ENCODE data around the gene C2orf49. TPM values are rescaled to one million over a fixed set of nuclear protein-coding genes. Genes with fewer than 3 reads are reported as not detected.

The C2orf49 gene
- total and polyA plus RNA-seq, 10 of the 15 experiments (the other 5 are each of a cell fraction or from before 2014, with no cell fraction given) = 7.2 to 24.2 (median 15.5) TPM

DNA sequence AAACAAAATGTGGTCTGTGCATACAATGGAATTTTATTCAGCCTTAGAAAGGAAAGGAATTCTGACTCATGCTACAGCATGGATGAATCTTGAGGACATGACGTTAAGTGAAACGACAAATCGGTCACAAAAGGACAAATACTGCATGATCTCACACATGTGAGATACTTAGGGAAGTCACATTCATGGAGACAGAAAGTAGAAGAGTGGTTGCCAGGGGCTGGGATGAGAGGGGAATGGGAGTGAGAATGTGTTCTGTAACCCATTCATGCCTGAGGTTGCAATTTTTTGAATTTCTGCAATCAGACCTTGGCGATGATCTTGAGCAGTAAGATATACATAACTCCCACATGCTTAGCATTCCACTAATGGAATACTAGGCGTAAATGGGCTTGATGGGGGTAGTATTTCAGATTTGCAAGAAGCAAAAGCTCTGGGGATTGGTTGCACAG lies 39.5 kb downstream of the C2orf49 start:
- H3K4me3 ChIP-seq = no peak overlapping the region
- RAD21 ChIA-PET (ENCODE audit: unreplicated experiment) = no interaction called here
- intact Hi-C loops (cut with micrococcal nuclease; ENCODE audit: unreplicated experiment) = loop anchor here (10.0 kb wide), 1 partner anchor 368 kb away; the partner anchor contains the start of gene NCK2

GRCh38 chr2:105377871-105378270 lies 40.5 kb downstream of the C2orf49 start:
- POLR2A ChIA-PET = no interaction called here
- H4K20me1 ChIP-seq (ENCODE audit: control insufficient read depth, insufficient read depth) = no peaks in the 10 kb centered on the region
- FAIRE-seq (no peak), DNase-seq (ENCODE audit: low read depth, low spot score) (no peak), ATAC-seq (no peak)
- no peak overlapping the region for H3K4me3 ChIP-seq
- RAD21 ChIA-PET (ENCODE audit: unreplicated experiment) = no interaction called here
- no peak overlapping the region for H2AFZ ChIP-seq (ENCODE audit: control insufficient read depth, low read depth, low read length)
- H3K4me2 ChIP-seq (ENCODE audit: control insufficient read depth, insufficient read depth) = no peak overlapping the region
- no peaks in the 10 kb centered on the region for H3K27me3 ChIP-seq (replicated peaks in 1 of 2; ENCODE audit: control insufficient read depth in 2 of 2, insufficient read depth in 2 of 2, low read length in 1 of 2)
- WGBS (ENCODE audit: insufficient coverage, insufficient replicate concordance, low lambda C conversion rate, missing lambda C conversion rate) = 33% methylated on average over 3 of the region's 3 CpGs
- intact Hi-C loops (cut with micrococcal nuclease; ENCODE audit: unreplicated experiment) = loop anchor here (10.0 kb wide), 1 partner anchor 367 kb away; the partner anchor contains the start of gene NCK2
- no TSS peak for BruUV-seq (replicated peaks)
- H3K36me3 ChIP-seq (ENCODE audit: control insufficient read depth in 2 of 2, insufficient read depth in 2 of 2, low read length in 1 of 2) = no peaks in the 10 kb centered on the region
- H3K9me3 ChIP-seq (replicated peaks; ENCODE audit: control insufficient read depth, insufficient read depth, low read length) = no peaks in the 10 kb centered on the region
- SMC1A ChIA-PET (ENCODE audit: uncharacterized antibody, unreplicated experiment) = no interaction called here
- H3K79me2 ChIP-seq (ENCODE audit: control insufficient read depth, insufficient read depth, low read length) = no peaks in the 10 kb centered on the region; the same call in none of the 2 replicates
- H3K9ac ChIP-seq (ENCODE audit: control insufficient read depth, insufficient read depth, low read length) = no peak overlapping the region
- H3K4me1 ChIP-seq (ENCODE audit: control insufficient read depth, insufficient read depth, low read length) = peaks cover 12% of the 10 kb centered on the region
- no peak overlapping the region for H3K27ac ChIP-seq (ENCODE audit: control insufficient read depth, insufficient read depth)
- in situ Hi-C loops (cut with MboI) = no loop called here
- CTCF ChIA-PET = interaction anchor here (1.2 kb wide), 1 partner anchor 33 kb away, joined by 3 read pairs; no protein-coding TSS in a partner anchor
- TF ChIP-seq TCF7 (IDR thresholded peaks at IDR 0.05; ENCODE audit: borderline replicate concordance) (no peak), ZBED1 (IDR thresholded peaks at IDR 0.05; ENCODE audit: borderline replicate concordance) (no peak), SMARCA5 (IDR thresholded peaks at IDR 0.05) (no peak), USF1 (IDR thresholded peaks at IDR 0.05; ENCODE audit: borderline replicate concordance, extremely low read length, insufficient read depth, low read depth, low read length) (no peak), NFYB (IDR thresholded peaks at IDR 0.05; ENCODE audit: insufficient read depth, low read depth, low read length) (no peak), SREBF2 (IDR thresholded peaks at IDR 0.05; ENCODE audit: low read length) (no peak), ATF2 (IDR thresholded peaks at IDR 0.05; ENCODE audit: low read length) (no peak), SMC3 (IDR thresholded peaks at IDR 0.05; ENCODE audit: borderline replicate concordance, low read length) (no peak), ESRRA (IDR thresholded peaks at IDR 0.05; ENCODE audit: low read length) (no peak)
- TF ChIP-seq, protein P1, sequence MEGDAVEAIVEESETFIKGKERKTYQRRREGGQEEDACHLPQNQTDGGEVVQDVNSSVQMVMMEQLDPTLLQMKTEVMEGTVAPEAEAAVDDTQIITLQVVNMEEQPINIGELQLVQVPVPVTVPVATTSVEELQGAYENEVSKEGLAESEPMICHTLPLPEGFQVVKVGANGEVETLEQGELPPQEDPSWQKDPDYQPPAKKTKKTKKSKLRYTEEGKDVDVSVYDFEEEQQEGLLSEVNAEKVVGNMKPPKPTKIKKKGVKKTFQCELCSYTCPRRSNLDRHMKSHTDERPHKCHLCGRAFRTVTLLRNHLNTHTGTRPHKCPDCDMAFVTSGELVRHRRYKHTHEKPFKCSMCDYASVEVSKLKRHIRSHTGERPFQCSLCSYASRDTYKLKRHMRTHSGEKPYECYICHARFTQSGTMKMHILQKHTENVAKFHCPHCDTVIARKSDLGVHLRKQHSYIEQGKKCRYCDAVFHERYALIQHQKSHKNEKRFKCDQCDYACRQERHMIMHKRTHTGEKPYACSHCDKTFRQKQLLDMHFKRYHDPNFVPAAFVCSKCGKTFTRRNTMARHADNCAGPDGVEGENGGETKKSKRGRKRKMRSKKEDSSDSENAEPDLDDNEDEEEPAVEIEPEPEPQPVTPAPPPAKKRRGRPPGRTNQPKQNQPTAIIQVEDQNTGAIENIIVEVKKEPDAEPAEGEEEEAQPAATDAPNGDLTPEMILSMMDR (IDR thresholded peaks at IDR 0.05 in 2 of 3, conservative IDR thresholded peaks at IDR 0.05 in 1 of 3; ENCODE audit: control insufficient read depth in 2 of 3, extremely low read depth in 1 of 3, insufficient read depth in 1 of 3, low read depth in 3 of 3, low read length in 3 of 3) = peak in 1 of 3 experiments; percentile 9; a peak in 1 of 6 replicates

More for the DNA sequence above, 39.5 kb downstream of the C2orf49 start:
- no peaks in the 10 kb centered on the region for H3K9me3 ChIP-seq (replicated peaks; ENCODE audit: control insufficient read depth, insufficient read depth, low read length)
- H3K27me3 ChIP-seq (replicated peaks in 1 of 2; ENCODE audit: control insufficient read depth in 2 of 2, insufficient read depth in 2 of 2, low read length in 1 of 2) = no peaks in the 10 kb centered on the region
- H3K79me2 ChIP-seq (ENCODE audit: control insufficient read depth, insufficient read depth, low read length) = no peaks in the 10 kb centered on the region; the same call in none of the 2 replicates
- no peaks in the 10 kb centered on the region for H4K20me1 ChIP-seq (ENCODE audit: control insufficient read depth, insufficient read depth)
- DNase-seq (ENCODE audit: low read depth, low spot score) (no peak), ATAC-seq (no peak), FAIRE-seq (no peak)
- BruUV-seq (replicated peaks) = no TSS peak
- no peak overlapping the region for H3K27ac ChIP-seq (ENCODE audit: control insufficient read depth, insufficient read depth)
- H2AFZ ChIP-seq (ENCODE audit: control insufficient read depth, low read depth, low read length) = no peak overlapping the region
- no peak overlapping the region for H3K4me2 ChIP-seq (ENCODE audit: control insufficient read depth, insufficient read depth)
- 94% methylated on average over 5 of the region's 5 CpGs for WGBS (ENCODE audit: insufficient coverage, insufficient replicate concordance, low lambda C conversion rate, missing lambda C conversion rate)
- no peak overlapping the region for H3K9ac ChIP-seq (ENCODE audit: control insufficient read depth, insufficient read depth, low read length)
- ChIA-PET SMC1A (ENCODE audit: uncharacterized antibody, unreplicated experiment) (no interaction called here), CTCF (no interaction called here), POLR2A (no interaction called here)
- H3K4me1 ChIP-seq (ENCODE audit: control insufficient read depth, insufficient read depth, low read length) = peaks cover 13% of the 10 kb centered on the region
- no peak for TF ChIP-seq NR2C2 (IDR thresholded peaks at IDR 0.05; ENCODE audit: borderline replicate concordance, control insufficient read depth, insufficient read length, low read depth)
- no peak for TF ChIP-seq RBBP5 (conservative IDR thresholded peaks at IDR 0.05)
- TF ChIP-seq RELA (IDR thresholded peaks at IDR 0.05; ENCODE audit: borderline replicate concordance, partially characterized antibody) = no peak
- TF ChIP-seq RFX5 (IDR thresholded peaks at IDR 0.05; ENCODE audit: low read depth, low read length) = no peak
- TF ChIP-seq SRF (IDR thresholded peaks at IDR 0.05; ENCODE audit: low read depth in 2 of 2, low read length in 2 of 2) = no peak
- TF ChIP-seq NFXL1 (IDR thresholded peaks at IDR 0.05; ENCODE audit: borderline replicate concordance) = no peak
- no peak for TF ChIP-seq POLR2A (IDR thresholded peaks at IDR 0.05; ENCODE audit: low read depth, low read length)
- TF ChIP-seq TARDBP (IDR thresholded peaks at IDR 0.05; ENCODE audit: borderline replicate concordance) = no peak
- no peak for TF ChIP-seq TCF3 (IDR thresholded peaks at IDR 0.05; ENCODE audit: borderline replicate concordance, insufficient read depth, low read depth, low read length)
- TF ChIP-seq MYC (IDR thresholded peaks at IDR 0.05; ENCODE audit: insufficient read depth, insufficient read length, insufficient replicate concordance, low read length, severe bottlenecking) = no peak
- no peaks in the 10 kb centered on the region for H3K36me3 ChIP-seq (ENCODE audit: control insufficient read depth in 2 of 2, insufficient read depth in 2 of 2, low read length in 1 of 2)
- in situ Hi-C loops (cut with MboI) = no loop called here

Data from GM12878 (cell line).